Osteoblast (primary cell): ENCODE measurements around the gene TOP3A. TPM values are rescaled to one million over a fixed set of nuclear protein-coding genes. Genes with fewer than 3 reads are reported as not detected.

Experiments
- DNase-seq: peaks from one replicate; pipeline ENCODE4 v3.0.0; 2011; ENCODE audit warnings: low spot score, mixed read lengths; ENCODE audit not compliant: insufficient read length; ENCODE audit errors: missing footprints
- H2AFZ ChIP-seq: 2 replicates; pipeline ENCODE4 v1.6.0; 2011; ENCODE audit warnings: mild to moderate bottlenecking, low read length
- H3K27ac ChIP-seq: 2 replicates; pipeline ENCODE4 v1.5.1; 2011; ENCODE audit warnings: mild to moderate bottlenecking, low read depth, low read length, moderate library complexity
- H3K27me3 ChIP-seq: 2 replicates; pipeline ENCODE4 v1.6.0; 2012; ENCODE audit warnings: mild to moderate bottlenecking, control low read depth, inconsistent platforms, low read length, moderate library complexity; ENCODE audit not compliant: insufficient read depth
- H3K36me3 ChIP-seq: 2 replicates; pipeline ENCODE4 v1.5.1; 2011; ENCODE audit warnings: mild to moderate bottlenecking, low read length, control low read depth, moderate library complexity; ENCODE audit not compliant: insufficient read depth
- H3K4me1 ChIP-seq: 2 replicates; pipeline ENCODE4 v1.5.1; 2011; ENCODE audit warnings: mild to moderate bottlenecking, low read length, control low read depth, moderate library complexity; ENCODE audit not compliant: insufficient read depth
- H3K4me2 ChIP-seq: 2 replicates; pipeline ENCODE4 v1.6.0; 2011; ENCODE audit warnings: mild to moderate bottlenecking, low read length; ENCODE audit not compliant: insufficient read depth
- H3K4me3 ChIP-seq: fragments of 200-600 bp; sonication (generic); 3 replicates; pipeline ENCODE4 v1.5.1; 2012; ENCODE audit warnings: mild to moderate bottlenecking, low read length, inconsistent platforms; ENCODE audit not compliant: insufficient read depth
- H3K79me2 ChIP-seq: 2 replicates; pipeline ENCODE4 v1.6.0; 2012; ENCODE audit warnings: mild to moderate bottlenecking, low read length, control low read depth, inconsistent platforms; ENCODE audit not compliant: insufficient read depth
- H3K9me3 ChIP-seq: 2 replicates; pipeline ENCODE4 v1.5.1; 2011; ENCODE audit warnings: low read depth, low read length, control low read depth
- H4K20me1 ChIP-seq: 2 replicates; pipeline ENCODE4 v1.6.0; 2012; ENCODE audit warnings: mild to moderate bottlenecking, low read length, control low read depth; ENCODE audit not compliant: insufficient read depth
- CTCF ChIP-seq: IDR thresholded peaks from 2 replicates; pipeline ENCODE4 v1.5.1; 2011; ENCODE audit warnings: mild to moderate bottlenecking, low read depth, low read length, moderate library complexity; ENCODE audit errors: extremely low read depth
- total RNA-seq: library from RNA; depleted of rRNA; stranded (reverse); fragments of >200 nt; gene quantifications from 2 replicates; pipeline ENCODE4 v1.2.3, GENCODE V29; 2012

Gene TOP3A
- total RNA-seq, 1 donor, result 36.2 TPM

DNA sequence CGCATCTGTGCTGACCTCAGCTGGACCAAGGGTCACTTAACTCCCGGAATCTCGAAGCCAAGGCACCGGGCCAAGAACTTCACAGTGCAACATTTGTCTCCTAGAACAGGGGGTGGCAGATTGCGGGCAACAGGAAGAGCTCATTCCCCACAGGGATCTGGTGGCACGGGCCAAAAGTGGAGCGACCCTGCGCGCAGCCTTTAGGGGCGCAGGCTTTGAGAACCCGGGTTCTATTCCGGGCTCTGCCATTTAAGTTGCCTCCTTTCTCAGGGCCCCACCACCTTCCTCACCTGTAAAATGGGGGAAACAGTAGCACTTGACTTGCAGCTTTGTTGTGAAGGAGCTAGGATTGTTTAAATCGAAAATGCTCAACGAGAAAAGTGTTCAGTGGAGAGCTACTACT is 47.9 kb upstream of the TOP3A start:
- H3K9me3 ChIP-seq, result no peaks in the 10 kb centered on the region
- H3K36me3 ChIP-seq, result no peaks in the 10 kb centered on the region
- H3K79me2 ChIP-seq, result peaks cover 11% of the 10 kb centered on the region
- H3K4me2 ChIP-seq, result peak overlapping the region; percentile 81
- H4K20me1 ChIP-seq, result no peaks in the 10 kb centered on the region
- H3K4me3 ChIP-seq, result peak overlapping the region; percentile 83
- peaks cover 4% of the 10 kb centered on the region for H3K4me1 ChIP-seq
- H2AFZ ChIP-seq, result peak overlapping the region; percentile 87
- DNase-seq, result peak; percentile 81
- peak overlapping the region; percentile 39 for H3K27ac ChIP-seq
- no peaks in the 10 kb centered on the region for H3K27me3 ChIP-seq
- TF ChIP-seq CTCF, result no peak

GRCh38 chr17:18361837-18362697 is 47.3 kb upstream of the TOP3A start:
- Histone ChIP-seq H3K27me3 (no peaks in the 10 kb centered on the region), H3K4me1 (peaks cover 9% of the 10 kb centered on the region), H3K4me2 (peak overlapping the region; percentile 81), H3K4me3 (peak overlapping the region; percentile 83), H3K79me2 (peaks cover 11% of the 10 kb centered on the region), H3K27ac (no peak overlapping the region), H2AFZ (peak overlapping the region; percentile 87), H4K20me1 (no peaks in the 10 kb centered on the region), H3K36me3 (no peaks in the 10 kb centered on the region), H3K9me3 (no peaks in the 10 kb centered on the region)
- no peak for DNase-seq
- no peak for TF ChIP-seq CTCF

- no peaks in the 10 kb centered on the region for H4K20me1 ChIP-seq
- no peak overlapping the region for H3K4me2 ChIP-seq
- H3K4me1 ChIP-seq, result peaks cover 13% of the 10 kb centered on the region
- peaks cover 11% of the 10 kb centered on the region for H3K79me2 ChIP-seq
- no peak overlapping the region for H2AFZ ChIP-seq
- H3K27me3 ChIP-seq, result no peaks in the 10 kb centered on the region
- no peak overlapping the region for H3K4me3 ChIP-seq
- no peaks in the 10 kb centered on the region for H3K9me3 ChIP-seq
- no peak overlapping the region for H3K27ac ChIP-seq
- H3K36me3 ChIP-seq, result no peaks in the 10 kb centered on the region
- TF ChIP-seq CTCF, result no peak
- DNase-seq, result no peak
Measured at GRCh38 chr17:18360518-18360917, 45.7 kb upstream of the TOP3A start.

DNA sequence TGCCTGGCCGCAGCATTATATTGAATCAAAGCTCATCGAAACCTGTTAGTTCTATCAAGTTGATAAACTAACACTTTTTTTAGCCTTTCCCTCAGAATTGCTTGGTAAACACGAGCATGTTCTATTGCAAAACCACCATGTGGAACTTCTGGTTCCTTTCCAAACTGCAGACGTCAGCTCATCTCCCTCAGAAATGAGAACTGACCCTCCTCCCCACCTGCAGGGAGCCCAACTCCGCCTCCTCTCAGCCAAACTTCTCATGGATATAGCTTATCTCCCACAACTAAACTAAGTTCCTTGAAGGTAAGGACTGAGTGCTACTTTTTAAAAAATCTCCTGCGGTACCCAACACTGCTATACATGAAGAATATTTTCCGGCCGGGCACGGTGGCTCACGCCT is 41.8 kb upstream of the TOP3A start:
- no peaks in the 10 kb centered on the region for H3K9me3 ChIP-seq
- peak overlapping the region; percentile 54 for H2AFZ ChIP-seq
- no peaks in the 10 kb centered on the region for H4K20me1 ChIP-seq
- H3K79me2 ChIP-seq, result peaks cover under 1% of the 10 kb centered on the region
- H3K27ac ChIP-seq, result no peak overlapping the region
- no peak for TF ChIP-seq CTCF
- peaks cover 7% of the 10 kb centered on the region for H3K36me3 ChIP-seq
- DNase-seq, result no peak
- H3K27me3 ChIP-seq, result no peaks in the 10 kb centered on the region
- H3K4me1 ChIP-seq, result peaks cover 9% of the 10 kb centered on the region
- H3K4me2 ChIP-seq, result no peak overlapping the region
- H3K4me3 ChIP-seq, result no peak overlapping the region
